Astrocyte (in vitro differentiated cells and primary cell): ENCODE data around the gene CALCB.
A peak's percentile ranks its signal among the peaks of the same experiment; 100 is the strongest.

Experiments
- EZH2 ChIP-seq: IDR thresholded peaks from 2 replicates; pipeline ENCODE4 v1.6.1; 2012; ENCODE audit warnings: mild to moderate bottlenecking, low read length, inconsistent platforms; ENCODE audit not compliant: insufficient read depth
- TF ChIP-seq, protein P1 (sequence below): IDR thresholded peaks from 2 replicates; pipeline ENCODE4 v1.5.1; 2011; ENCODE audit warnings: low read depth, mild to moderate bottlenecking, inconsistent platforms, low read length, moderate library complexity; ENCODE audit not compliant: insufficient read depth

DNA sequence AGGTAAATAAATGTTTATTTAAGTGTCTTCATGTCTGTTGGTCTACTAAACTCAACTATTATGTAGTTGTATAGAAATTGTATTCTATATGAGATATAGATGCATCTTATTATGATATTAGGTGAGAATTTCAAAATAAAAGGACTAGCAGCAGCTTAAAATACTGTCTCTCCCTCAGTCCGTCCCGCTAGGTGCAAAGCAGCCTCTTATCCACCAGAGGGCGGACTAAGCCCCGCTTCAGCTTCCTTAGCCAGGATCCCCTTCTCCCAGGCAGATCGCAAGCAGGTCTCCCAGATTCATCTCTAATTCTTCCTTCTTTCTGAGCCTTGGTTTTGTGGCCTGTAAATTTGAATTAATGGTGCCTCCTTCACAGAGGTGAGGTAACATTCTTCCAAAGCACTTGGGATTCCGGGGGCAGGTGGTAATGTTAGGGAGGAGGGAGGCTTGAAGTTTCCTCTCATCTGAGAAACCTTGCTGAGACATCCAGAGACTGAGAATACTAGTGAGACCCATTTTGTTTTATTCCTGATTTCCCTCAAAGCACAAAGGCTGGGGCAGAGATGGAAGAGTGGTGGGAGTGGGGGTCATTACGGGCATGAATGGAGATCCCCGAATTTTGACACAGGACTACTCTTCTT, 27.8 kb downstream of the CALCB start:
- TF ChIP-seq, protein P1, sequence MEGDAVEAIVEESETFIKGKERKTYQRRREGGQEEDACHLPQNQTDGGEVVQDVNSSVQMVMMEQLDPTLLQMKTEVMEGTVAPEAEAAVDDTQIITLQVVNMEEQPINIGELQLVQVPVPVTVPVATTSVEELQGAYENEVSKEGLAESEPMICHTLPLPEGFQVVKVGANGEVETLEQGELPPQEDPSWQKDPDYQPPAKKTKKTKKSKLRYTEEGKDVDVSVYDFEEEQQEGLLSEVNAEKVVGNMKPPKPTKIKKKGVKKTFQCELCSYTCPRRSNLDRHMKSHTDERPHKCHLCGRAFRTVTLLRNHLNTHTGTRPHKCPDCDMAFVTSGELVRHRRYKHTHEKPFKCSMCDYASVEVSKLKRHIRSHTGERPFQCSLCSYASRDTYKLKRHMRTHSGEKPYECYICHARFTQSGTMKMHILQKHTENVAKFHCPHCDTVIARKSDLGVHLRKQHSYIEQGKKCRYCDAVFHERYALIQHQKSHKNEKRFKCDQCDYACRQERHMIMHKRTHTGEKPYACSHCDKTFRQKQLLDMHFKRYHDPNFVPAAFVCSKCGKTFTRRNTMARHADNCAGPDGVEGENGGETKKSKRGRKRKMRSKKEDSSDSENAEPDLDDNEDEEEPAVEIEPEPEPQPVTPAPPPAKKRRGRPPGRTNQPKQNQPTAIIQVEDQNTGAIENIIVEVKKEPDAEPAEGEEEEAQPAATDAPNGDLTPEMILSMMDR, result peak; percentile 96
- no peak for TF ChIP-seq EZH2
